ENCODE measurements around the gene ZNF574. TPM values are rescaled to one million over a fixed set of nuclear protein-coding genes. Genes with fewer than 3 reads are reported as not detected.

Gene ZNF574
- total and polyA plus RNA-seq, 12 donors = 3.4 to 11.1 (median 8.0) TPM

DNA sequence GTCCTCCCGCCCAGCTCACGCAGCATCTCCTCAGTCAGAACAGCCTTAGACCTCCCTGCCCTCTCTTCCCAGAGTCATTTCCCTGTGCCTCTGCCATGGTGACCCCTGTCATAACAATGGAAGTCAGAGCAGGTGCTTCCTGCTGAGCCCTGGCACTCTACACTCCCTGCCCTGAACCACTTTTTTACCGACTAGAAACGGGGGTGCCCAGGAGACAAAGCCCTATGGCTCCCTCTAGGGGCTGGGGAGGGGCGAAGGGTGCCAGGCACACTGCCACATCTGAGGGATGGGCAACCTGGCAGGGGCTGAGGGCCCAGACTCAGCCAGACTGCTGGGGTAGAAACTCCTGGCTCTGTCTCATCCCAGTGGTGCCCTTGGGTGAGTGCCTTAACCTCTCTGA is 16.4 kb downstream of the ZNF574 start:
- intact Hi-C loops (cut with DNase I) = no loop called here
- H3K4me3 ChIP-seq = no peak overlapping the region

DNA sequence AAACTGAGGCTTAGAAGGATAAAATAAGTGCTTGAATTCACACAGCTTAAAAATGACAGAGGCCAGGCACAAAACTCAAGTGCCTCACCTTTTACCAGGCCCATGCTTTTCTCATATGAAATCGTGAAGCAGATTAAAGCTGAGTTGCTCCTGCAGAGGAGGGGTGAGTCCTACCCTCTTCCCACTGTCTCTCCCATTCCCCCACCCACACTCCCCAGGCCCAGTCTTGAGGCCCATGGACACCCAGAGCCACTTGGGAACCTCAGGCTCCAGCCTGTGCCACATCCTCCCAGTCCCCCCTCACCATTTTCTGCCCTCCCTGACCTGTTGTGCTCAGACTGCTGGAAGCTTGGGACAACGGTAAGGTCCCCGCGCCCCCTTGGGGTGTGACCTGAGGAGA is 17.5 kb downstream of the ZNF574 start:
- 59 to 62% methylated on average over 4 of the region's 4 CpGs for WGBS, 2 donors
- no peaks in the 10 kb centered on the region for H3K9me3 ChIP-seq

More for the DNA sequence above, 16.4 kb downstream of the ZNF574 start:
- peak in 8 of 9 donors; percentile 14 to 61 (median 50) for TF ChIP-seq CTCF (IDR thresholded peaks at IDR 0.05)
- H3K4me1 ChIP-seq = peaks cover 0 to 33% (median 4%) of the 10 kb centered on the region in 9 donors
- no peak for DNase-seq
- H3K27ac ChIP-seq = no peak overlapping the region
- H3K9me3 ChIP-seq = no peaks in the 10 kb centered on the region
- peak in 6 of 8 donors; percentile 27 to 68 (median 48) for ATAC-seq
- WGBS, 2 donors = 33 to 35% methylated on average over 5 of the region's 5 CpGs
- H3K36me3 ChIP-seq = peaks cover 0 to 32% (median 0%) of the 10 kb centered on the region in 9 donors
- H3K27me3 ChIP-seq = peaks cover 0 to 25% (median 19%) of the 10 kb centered on the region in 7 donors

GRCh38 chr19:42093926-42094325 is 18.0 kb downstream of the ZNF574 start:
- ATAC-seq (no peak), DNase-seq (no peak)
- intact Hi-C loops (cut with DNase I) = no loop called here
- Histone ChIP-seq H3K27ac (no peak overlapping the region), H3K4me3 (no peak overlapping the region), H3K9me3 (no peaks in the 10 kb centered on the region), H3K36me3 (peaks cover 0 to 42% (median 0%) of the 10 kb centered on the region in 9 donors), H3K4me1 (peaks cover 0 to 20% (median 4%) of the 10 kb centered on the region in 9 donors), H3K27me3 (peaks cover 0 to 27% (median 22%) of the 10 kb centered on the region in 7 donors)
- WGBS, 2 donors = 50 to 59% methylated on average over 4 of the region's 4 CpGs
- TF ChIP-seq CTCF (IDR thresholded peaks at IDR 0.05) = no peak

More for the DNA sequence above, 17.5 kb downstream of the ZNF574 start:
- Histone ChIP-seq H3K4me1 (peaks cover 0 to 24% (median 4%) of the 10 kb centered on the region in 9 donors), H3K36me3 (peaks cover 0 to 38% (median 0%) of the 10 kb centered on the region in 9 donors), H3K27me3 (peaks cover 0 to 27% (median 22%) of the 10 kb centered on the region in 7 donors), H3K27ac (no peak overlapping the region), H3K4me3 (no peak overlapping the region)
- intact Hi-C loops (cut with DNase I) = no loop called here
- ATAC-seq = no peak
- no peak for DNase-seq
- TF ChIP-seq CTCF (IDR thresholded peaks at IDR 0.05) = no peak

DNA sequence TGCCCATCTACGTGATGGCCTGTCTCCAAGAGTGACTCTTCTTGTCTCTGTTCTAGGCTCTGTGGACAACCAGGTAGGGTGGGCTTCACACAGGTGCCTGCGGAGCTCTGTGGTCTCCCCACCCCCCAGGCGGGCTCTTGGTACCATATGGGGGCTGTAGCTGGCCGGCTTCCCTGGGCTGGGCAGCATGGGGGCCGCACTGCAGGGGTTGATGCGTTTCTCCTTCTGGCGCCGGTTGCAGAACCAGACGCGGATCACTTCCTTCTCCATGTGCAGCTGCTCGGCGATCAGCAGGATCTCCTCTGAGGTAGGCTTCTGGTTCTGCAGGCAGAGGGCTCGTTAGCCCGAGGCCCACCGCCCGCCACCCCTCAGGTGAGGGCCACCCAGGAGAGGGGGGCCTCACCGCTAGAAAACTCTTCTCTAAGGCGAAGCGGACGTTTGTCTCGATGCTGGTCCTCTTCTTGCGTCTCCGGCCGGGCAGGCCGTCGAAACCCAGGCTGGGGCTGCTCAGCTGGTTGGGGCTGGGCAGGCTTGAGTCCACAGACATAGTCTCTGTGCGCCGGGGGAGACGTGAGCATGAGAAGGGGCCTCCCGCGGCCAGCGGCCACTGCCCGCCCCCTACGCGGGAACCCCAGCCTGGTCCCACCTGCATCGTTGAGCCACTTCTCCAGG is 19.3 kb downstream of the ZNF574 start:
- H3K9me3 ChIP-seq = no peaks in the 10 kb centered on the region
- 81 to 83% methylated on average over 36 of the region's 36 CpGs for WGBS, 2 donors
- peaks cover 0 to 48% (median 0%) of the 10 kb centered on the region in 9 donors for H3K36me3 ChIP-seq
- peaks cover 0 to 14% (median 4%) of the 10 kb centered on the region in 9 donors for H3K4me1 ChIP-seq
- DNase-seq = no peak
- TF ChIP-seq CTCF (IDR thresholded peaks at IDR 0.05) = no peak
- no peak overlapping the region for H3K4me3 ChIP-seq
- intact Hi-C loops (cut with DNase I) = no loop called here
- H3K27ac ChIP-seq = no peak overlapping the region
- ATAC-seq = no peak
- H3K27me3 ChIP-seq = peaks cover 0 to 27% (median 22%) of the 10 kb centered on the region in 7 donors

Measured in heart right ventricle (tissue), 16 donors.